Esophagus muscularis mucosa (tissue), 4 donors: Measurements from ENCODE around the gene SLC6A3. TPM values are rescaled to one million over a fixed set of nuclear protein-coding genes. Genes with fewer than 3 reads are reported as not detected.

Experiments
- DNase-seq: peaks from one replicate; pipeline ENCODE4 v3.0.0-alpha.2; 2017; ENCODE audit errors: extremely low spot score
- H3K27ac ChIP-seq, 4 donors: fragments of 200-600 bp; sonication (generic); replicated peaks in 1 of 4; 1 replicate in 3 of 4; 2 replicates in 1 of 4; pipeline ENCODE4 v1.5.1; 2016 to 2019; ENCODE audit warnings: mild to moderate bottlenecking in 1 of 4
- H3K27me3 ChIP-seq, 4 donors: fragments of 200-600 bp; sonication (generic); one replicate each; pipeline versions ENCODE4 v1.5.1 to v1.6.0; 2016 to 2019
- H3K36me3 ChIP-seq, 4 donors: fragments of 200-600 bp; sonication (generic); one replicate each; pipeline ENCODE4 v1.5.1; 2016 to 2019
- H3K4me1 ChIP-seq, 4 donors: fragments of 200-600 bp; sonication (generic); one replicate each; pipeline ENCODE4 v1.5.1; 2016 to 2019
- H3K4me3 ChIP-seq, 4 donors: fragments of 200-600 bp; sonication (generic); 1 replicate in 2 of 4; 2 replicates in 2 of 4; pipeline ENCODE4 v1.5.1; 2016 to 2019; ENCODE audit warnings: mild to moderate bottlenecking in 4 of 4, moderate library complexity in 1 of 4
- H3K9me3 ChIP-seq, 4 donors: fragments of 200-600 bp; sonication (generic); 1 replicate in 3 of 4; 2 replicates in 1 of 4; pipeline ENCODE4 v1.5.1; 2016 to 2019
- EP300 ChIP-seq: sonication (generic); formaldehyde crosslinking; IDR thresholded peaks from one replicate; pipeline ENCODE4 v1.6.1; 2017; ENCODE audit warnings: antibody characterized with exemption
- POLR2A ChIP-seq: fragments of 450-650 bp; IDR thresholded peaks from one replicate; pipeline ENCODE4 v1.6.1; 2017; ENCODE audit warnings: antibody characterized with exemption, moderate library complexity, mild to moderate bottlenecking, low read depth
- POLR2AphosphoS5 ChIP-seq, 2 donors: sonication (generic); formaldehyde crosslinking; IDR thresholded peaks; one replicate each; pipeline ENCODE4 v1.6.1; 2017; ENCODE audit warnings: antibody characterized with exemption in 2 of 2
- WGBS: methylation state at CpG from one replicate; pipeline ENCODE4 v1.1.5; 2018; 5-methylcytosine and 5-hydroxymethylcytosine counted together
- intact Hi-C: fragments of 100-400 bp; cut with DNase I; formaldehyde crosslinking; loops from one replicate; pipeline ENCODE4 v1.15.1; 2023
- total RNA-seq, 4 donors: library from RNA; depleted of rRNA; stranded (reverse); fragments of >200 nt; gene quantifications; one replicate each; pipeline versions ENCODE4 v1.1.0 to v1.2.1, GENCODE V29; 2016
- TF ChIP-seq, protein P1 (sequence below), 3 experiments: fragments of 200-600 bp in 2 of 3; fragments of 450-650 bp in 1 of 3; sonication (generic) in 2 of 3; IDR thresholded peaks; one replicate each; pipeline ENCODE4 v1.5.1; 2017 to 2019; ENCODE audit warnings: antibody characterized with exemption in 3 of 3, mild to moderate bottlenecking in 2 of 3, moderate library complexity in 1 of 3

SLC6A3 gene
- total RNA-seq, 4 donors from 2014 or later = 0.06 TPM; not detected in 3

DNA sequence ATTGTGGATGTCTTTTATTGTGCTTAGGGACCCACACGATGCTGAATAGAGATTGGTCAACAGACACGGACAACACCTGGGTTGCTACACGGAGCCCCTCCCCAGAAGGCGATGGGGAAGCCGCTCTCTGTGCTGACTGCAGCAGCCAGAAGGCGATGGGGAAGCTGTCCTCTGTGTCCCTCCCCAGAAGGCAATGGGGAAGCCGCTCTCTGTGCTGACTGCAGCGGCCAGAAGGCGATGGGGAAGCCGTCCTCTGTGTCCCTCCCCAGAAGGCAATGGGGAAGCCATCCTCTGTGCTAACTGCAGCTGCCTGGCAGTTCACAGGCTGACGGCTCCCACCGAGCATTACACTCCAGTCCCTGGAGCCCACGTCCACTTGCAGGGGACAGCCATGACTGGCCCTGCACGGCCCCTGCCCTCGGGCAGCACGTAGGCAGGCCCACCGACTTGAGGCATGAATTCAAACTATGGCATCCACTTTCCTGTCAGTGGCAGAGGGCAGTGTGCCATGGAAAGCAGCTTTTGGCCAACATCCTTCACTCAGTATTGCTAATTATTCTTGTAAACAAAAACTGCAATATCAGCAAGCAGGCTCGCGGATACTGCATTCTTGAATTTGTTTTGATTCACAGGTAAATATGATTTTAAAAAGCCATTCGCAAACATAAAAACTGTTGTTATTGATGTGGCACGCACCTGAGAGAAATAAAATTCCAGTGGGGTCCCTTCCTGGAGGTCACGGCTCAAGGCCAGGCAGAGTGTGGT, 52.3 kb downstream of the SLC6A3 start:
- Histone ChIP-seq H3K36me3 (no peaks in the 10 kb centered on the region), H3K27ac (no peak overlapping the region), H3K27me3 (peaks cover 0 to 83% (median 0%) of the 10 kb centered on the region in 4 donors), H3K4me1 (no peaks in the 10 kb centered on the region), H3K9me3 (no peaks in the 10 kb centered on the region), H3K4me3 (no peak overlapping the region)
- TF ChIP-seq POLR2AphosphoS5 (IDR thresholded peaks at IDR 0.05) (no peak), EP300 (no peak), POLR2A (no peak)
- TF ChIP-seq, protein P1, sequence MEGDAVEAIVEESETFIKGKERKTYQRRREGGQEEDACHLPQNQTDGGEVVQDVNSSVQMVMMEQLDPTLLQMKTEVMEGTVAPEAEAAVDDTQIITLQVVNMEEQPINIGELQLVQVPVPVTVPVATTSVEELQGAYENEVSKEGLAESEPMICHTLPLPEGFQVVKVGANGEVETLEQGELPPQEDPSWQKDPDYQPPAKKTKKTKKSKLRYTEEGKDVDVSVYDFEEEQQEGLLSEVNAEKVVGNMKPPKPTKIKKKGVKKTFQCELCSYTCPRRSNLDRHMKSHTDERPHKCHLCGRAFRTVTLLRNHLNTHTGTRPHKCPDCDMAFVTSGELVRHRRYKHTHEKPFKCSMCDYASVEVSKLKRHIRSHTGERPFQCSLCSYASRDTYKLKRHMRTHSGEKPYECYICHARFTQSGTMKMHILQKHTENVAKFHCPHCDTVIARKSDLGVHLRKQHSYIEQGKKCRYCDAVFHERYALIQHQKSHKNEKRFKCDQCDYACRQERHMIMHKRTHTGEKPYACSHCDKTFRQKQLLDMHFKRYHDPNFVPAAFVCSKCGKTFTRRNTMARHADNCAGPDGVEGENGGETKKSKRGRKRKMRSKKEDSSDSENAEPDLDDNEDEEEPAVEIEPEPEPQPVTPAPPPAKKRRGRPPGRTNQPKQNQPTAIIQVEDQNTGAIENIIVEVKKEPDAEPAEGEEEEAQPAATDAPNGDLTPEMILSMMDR (IDR thresholded peaks at IDR 0.05) = no peak
- no peak for DNase-seq
- WGBS = 82% methylated on average over 17 of the region's 22 CpGs
- intact Hi-C loops = no loop called here

DNA sequence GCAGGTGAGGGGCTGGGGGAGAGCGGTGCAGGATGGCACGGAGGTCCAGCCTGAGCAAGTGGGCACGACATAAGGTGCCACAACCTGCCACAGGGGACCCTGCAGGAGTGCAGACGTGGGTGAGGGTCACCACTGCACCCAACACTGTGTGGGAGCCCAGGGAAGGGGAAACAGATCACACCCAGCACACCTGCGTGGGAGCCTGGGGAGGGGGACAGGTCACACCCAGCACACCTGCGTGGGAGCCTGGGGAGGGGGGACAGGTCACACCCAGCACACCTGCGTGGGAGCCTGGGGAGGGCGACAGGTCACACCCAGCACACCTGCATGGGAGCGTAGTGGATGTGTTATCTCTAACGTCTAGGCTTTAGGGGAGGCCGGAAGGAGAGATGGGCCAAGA, 53.0 kb downstream of the SLC6A3 start:
- TF ChIP-seq, protein P1 (IDR thresholded peaks at IDR 0.05) = no peak
- no peak for TF ChIP-seq EP300
- TF ChIP-seq POLR2AphosphoS5 (IDR thresholded peaks at IDR 0.05) = no peak
- no peak for TF ChIP-seq POLR2A
- no peak for DNase-seq
- intact Hi-C loops = no loop called here
- Histone ChIP-seq H3K27me3 (peaks cover 0 to 85% (median 0%) of the 10 kb centered on the region in 4 donors), H3K4me3 (no peak overlapping the region), H3K27ac (no peak overlapping the region), H3K4me1 (no peaks in the 10 kb centered on the region), H3K36me3 (no peaks in the 10 kb centered on the region), H3K9me3 (no peaks in the 10 kb centered on the region)
- 77% methylated on average over 10 of the region's 11 CpGs for WGBS

DNA sequence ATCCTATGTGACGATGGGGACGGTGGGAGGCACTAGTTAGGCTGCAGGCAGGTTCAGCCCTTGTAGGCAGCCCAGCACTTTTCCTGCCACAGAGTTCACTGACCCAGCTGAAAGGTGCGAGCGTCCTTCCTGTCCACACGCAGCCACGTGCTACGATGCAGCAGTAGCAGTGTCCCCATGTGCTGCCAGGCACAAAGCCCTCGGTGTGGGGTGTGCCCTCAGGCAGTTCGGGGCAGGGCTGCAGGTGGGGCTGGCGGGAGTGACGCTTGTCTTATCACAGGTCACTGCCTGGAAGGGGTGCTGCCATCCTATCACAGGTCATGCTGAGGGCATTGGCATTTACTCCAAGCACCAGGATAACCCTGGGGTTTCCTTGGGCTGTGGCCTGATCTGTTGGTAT, 53.5 kb downstream of the SLC6A3 start:
- intact Hi-C loops = no loop called here
- TF ChIP-seq EP300 (no peak), POLR2AphosphoS5 (IDR thresholded peaks at IDR 0.05) (no peak), POLR2A (no peak)
- TF ChIP-seq, protein P1 (IDR thresholded peaks at IDR 0.05) = no peak
- Histone ChIP-seq H3K9me3 (no peaks in the 10 kb centered on the region), H3K36me3 (no peaks in the 10 kb centered on the region), H3K27me3 (peaks cover 0 to 89% (median 0%) of the 10 kb centered on the region in 4 donors), H3K4me1 (peaks cover under 1 to 5% (median 4%) of the 10 kb centered on the region in 4 donors), H3K27ac (no peak overlapping the region), H3K4me3 (no peak overlapping the region)
- WGBS = 70% methylated on average over 10 of the region's 11 CpGs
- DNase-seq = no peak

DNA sequence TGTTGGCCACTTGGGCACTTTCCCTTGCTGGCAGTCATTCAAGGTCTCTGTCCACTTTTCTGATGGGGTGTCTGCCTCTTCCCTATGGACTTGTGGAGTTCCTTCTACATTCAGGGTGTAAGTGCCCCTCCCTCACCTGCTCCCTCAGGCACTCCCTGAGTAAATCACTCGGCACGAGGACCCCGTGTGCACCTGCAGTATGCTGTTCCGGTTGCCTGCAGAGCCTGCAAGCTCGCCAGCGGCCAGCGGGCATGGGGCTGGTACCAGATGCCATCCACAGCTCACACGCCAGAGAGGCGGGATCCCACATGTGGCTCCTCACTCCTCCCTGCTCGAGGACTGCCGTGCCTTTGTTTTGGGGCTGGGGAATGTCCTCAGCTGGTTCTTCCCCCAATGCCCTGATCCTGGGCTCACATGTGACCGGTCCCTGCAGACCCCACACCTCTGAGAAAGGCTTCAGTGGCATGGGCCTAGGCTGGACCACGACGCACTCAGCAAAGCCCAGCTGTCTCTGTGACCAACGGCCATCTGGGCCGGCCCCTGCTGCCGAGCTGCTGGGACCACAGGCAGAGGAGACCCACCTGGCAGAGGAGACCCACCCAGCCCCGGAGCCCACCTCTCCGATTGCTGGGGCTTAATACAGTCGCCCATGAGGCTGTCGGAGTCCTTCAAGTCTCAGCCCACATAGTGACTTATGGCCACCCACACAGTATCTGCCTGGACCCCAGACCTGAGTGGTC, 54.2 kb downstream of the SLC6A3 start:
- Histone ChIP-seq H3K4me1 (peaks cover 8 to 12% (median 10%) of the 10 kb centered on the region in 4 donors), H3K4me3 (no peak overlapping the region), H3K27ac (no peak overlapping the region), H3K9me3 (no peaks in the 10 kb centered on the region), H3K36me3 (no peaks in the 10 kb centered on the region), H3K27me3 (peaks cover 0 to 87% (median 0%) of the 10 kb centered on the region in 4 donors)
- DNase-seq = no peak
- TF ChIP-seq EP300 = no peak
- TF ChIP-seq, protein P1 (IDR thresholded peaks at IDR 0.05) = no peak
- TF ChIP-seq POLR2A = no peak
- no peak for TF ChIP-seq POLR2AphosphoS5 (IDR thresholded peaks at IDR 0.05)
- 92% methylated on average over 11 of the region's 21 CpGs for WGBS
- intact Hi-C loops = no loop called here
